SU-DHL-6 (cell line): ENCODE measurements around the gene FRMD3.

Experiments used
- CTCF ChIP-seq: fragments of 200-600 bp; sonication (generic); IDR thresholded peaks from one replicate; pipeline ENCODE4 v1.5.1; 2017; ENCODE audit warnings: antibody characterized with exemption, mild to moderate bottlenecking, low read length, moderate library complexity; ENCODE audit not compliant: insufficient read depth, poor library complexity, severe bottlenecking
- EZH2phosphoT487 ChIP-seq: fragments of 200-600 bp; sonication (generic), shearing (Covaris generic); conservative IDR thresholded peaks from 2 replicates; pipeline ENCODE4 v1.6.1; 2018; ENCODE audit warnings: mild to moderate bottlenecking, antibody characterized with exemption, low read length, moderate library complexity, mixed read lengths

- TF ChIP-seq CTCF (no peak), EZH2phosphoT487 (no peak)
These were observed 339.8 kb downstream of the FRMD3 start for GRCh38 chr9:83198371-83198770.
